Endodermal cell (in vitro differentiated cells): ENCODE measurements around the gene SERPINB13. TPM values are rescaled to one million over a fixed set of nuclear protein-coding genes. Genes with fewer than 3 reads are reported as not detected.
"Not testable (repeated sequence)": the region's sequence is repeated elsewhere in the genome, so short reads cannot be mapped to it uniquely, and the experiment has no call there.

ENCODE experiments used
- DNase-seq: peaks from one replicate; pipeline ENCODE4 v3.0.0-alpha.2; 2017
- H3K27ac ChIP-seq: 2 replicates; pipeline ENCODE4 v1.5.1; 2013; ENCODE audit warnings: mild to moderate bottlenecking, low read depth, low read length, moderate library complexity
- H3K27me3 ChIP-seq: 2 replicates; pipeline ENCODE4 v1.6.1; 2013; ENCODE audit warnings: mild to moderate bottlenecking, low read length, moderate library complexity; ENCODE audit not compliant: insufficient read depth, control insufficient read depth, poor library complexity, severe bottlenecking
- H3K36me3 ChIP-seq: 2 replicates; pipeline ENCODE4 v1.7.0; 2013; ENCODE audit warnings: mild to moderate bottlenecking, low read length, moderate library complexity; ENCODE audit not compliant: control insufficient read depth, insufficient read depth
- H3K4me1 ChIP-seq: one replicate; pipeline ENCODE4 v1.7.0; 2013; ENCODE audit warnings: low read length; ENCODE audit not compliant: control insufficient read depth, insufficient read depth
- H3K4me3 ChIP-seq: 2 replicates; pipeline ENCODE4 v1.5.1; 2013; ENCODE audit warnings: mild to moderate bottlenecking, low read length, moderate library complexity
- H3K9ac ChIP-seq: 2 replicates; pipeline ENCODE4 v1.6.1; 2013; ENCODE audit warnings: mild to moderate bottlenecking, low read length, moderate library complexity; ENCODE audit not compliant: poor library complexity, severe bottlenecking; ENCODE audit errors: extremely low read depth
- H3K9me3 ChIP-seq: 2 replicates; pipeline ENCODE4 v1.6.1; 2013; ENCODE audit warnings: mild to moderate bottlenecking, low read length, moderate library complexity; ENCODE audit not compliant: control insufficient read depth
- H3K27ac Mint-ChIP-seq: 2 replicates; pipeline ENCODE4 v1.8.0; 2020; ENCODE audit warnings: mixed read lengths
- H3K27me3 Mint-ChIP-seq: 2 replicates; pipeline ENCODE4 v1.8.0; 2021; ENCODE audit warnings: mild to moderate bottlenecking, mixed read lengths; ENCODE audit not compliant: insufficient read depth
- H3K36me3 Mint-ChIP-seq: 2 replicates; pipeline ENCODE4 v1.8.0; 2020; ENCODE audit warnings: low read depth, mixed read lengths
- H3K4me1 Mint-ChIP-seq: 2 replicates; pipeline ENCODE4 v1.8.0; 2020; ENCODE audit warnings: mixed read lengths
- H3K4me3 Mint-ChIP-seq: 2 replicates; pipeline ENCODE4 v1.8.0; 2020; ENCODE audit warnings: mild to moderate bottlenecking, moderate library complexity, mixed read lengths
- H3K9me3 Mint-ChIP-seq: 2 replicates; pipeline ENCODE4 v1.8.0; 2020; ENCODE audit warnings: mild to moderate bottlenecking, mixed read lengths
- WGBS, 2 experiments: methylation state at CpG; one replicate each; pipeline versions ENCODE4 v1.1.5 to v1.1.7; 2013; ENCODE audit warnings: missing lambda C conversion rate in 2 of 2, mixed read lengths in 1 of 2; ENCODE audit not compliant: insufficient coverage in 1 of 2, insufficient read length in 1 of 2; 5-methylcytosine and 5-hydroxymethylcytosine counted together
- total RNA-seq, 2 donors: library from RNA; stranded (reverse); fragmentation: NEBNext Ultra II Directional in 1 of 2; extraction: Animal tissue kit (Norgen Biotek cat#: 25700) in 1 of 2; gene quantifications; 2 replicates in 1 of 2; 3 replicates in 1 of 2; pipeline ENCODE4 v1.2.1, GENCODE V29; 2021
- TF ChIP-seq, protein P1 (sequence below): fragments of 200-600 bp; sonication (generic); conservative IDR thresholded peaks from 2 replicates; pipeline ENCODE4 v1.5.0; 2021; ENCODE audit warnings: antibody characterized with exemption, mild to moderate bottlenecking

Gene SERPINB13
- total RNA-seq, 2 donors from 2014 or later = not detected

- Mint-ChIP-seq H3K9me3 (peaks cover 49% of the 10 kb centered on the region), H3K4me1 (no peaks in the 10 kb centered on the region), H3K4me3 (no peak overlapping the region), H3K27ac (no peak overlapping the region), H3K27me3 (no peaks in the 10 kb centered on the region), H3K36me3 (peaks cover 5% of the 10 kb centered on the region)
- Histone ChIP-seq H3K4me1 (no peaks in the 10 kb centered on the region), H3K9ac (no peak overlapping the region), H3K27ac (no peak overlapping the region), H3K4me3 (no peak overlapping the region), H3K27me3 (no peaks in the 10 kb centered on the region), H3K36me3 (no peaks in the 10 kb centered on the region), H3K9me3 (peaks cover 44% of the 10 kb centered on the region)
- DNase-seq = no peak
- TF ChIP-seq, protein P1, sequence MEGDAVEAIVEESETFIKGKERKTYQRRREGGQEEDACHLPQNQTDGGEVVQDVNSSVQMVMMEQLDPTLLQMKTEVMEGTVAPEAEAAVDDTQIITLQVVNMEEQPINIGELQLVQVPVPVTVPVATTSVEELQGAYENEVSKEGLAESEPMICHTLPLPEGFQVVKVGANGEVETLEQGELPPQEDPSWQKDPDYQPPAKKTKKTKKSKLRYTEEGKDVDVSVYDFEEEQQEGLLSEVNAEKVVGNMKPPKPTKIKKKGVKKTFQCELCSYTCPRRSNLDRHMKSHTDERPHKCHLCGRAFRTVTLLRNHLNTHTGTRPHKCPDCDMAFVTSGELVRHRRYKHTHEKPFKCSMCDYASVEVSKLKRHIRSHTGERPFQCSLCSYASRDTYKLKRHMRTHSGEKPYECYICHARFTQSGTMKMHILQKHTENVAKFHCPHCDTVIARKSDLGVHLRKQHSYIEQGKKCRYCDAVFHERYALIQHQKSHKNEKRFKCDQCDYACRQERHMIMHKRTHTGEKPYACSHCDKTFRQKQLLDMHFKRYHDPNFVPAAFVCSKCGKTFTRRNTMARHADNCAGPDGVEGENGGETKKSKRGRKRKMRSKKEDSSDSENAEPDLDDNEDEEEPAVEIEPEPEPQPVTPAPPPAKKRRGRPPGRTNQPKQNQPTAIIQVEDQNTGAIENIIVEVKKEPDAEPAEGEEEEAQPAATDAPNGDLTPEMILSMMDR = no peak
- WGBS, 2 experiments = 81 to 100% methylated on average over 2 to 4 of the region's 4 CpGs
Measured at GRCh38 chr18:63626431-63626830, 39.3 kb downstream of the SERPINB13 start.

DNA sequence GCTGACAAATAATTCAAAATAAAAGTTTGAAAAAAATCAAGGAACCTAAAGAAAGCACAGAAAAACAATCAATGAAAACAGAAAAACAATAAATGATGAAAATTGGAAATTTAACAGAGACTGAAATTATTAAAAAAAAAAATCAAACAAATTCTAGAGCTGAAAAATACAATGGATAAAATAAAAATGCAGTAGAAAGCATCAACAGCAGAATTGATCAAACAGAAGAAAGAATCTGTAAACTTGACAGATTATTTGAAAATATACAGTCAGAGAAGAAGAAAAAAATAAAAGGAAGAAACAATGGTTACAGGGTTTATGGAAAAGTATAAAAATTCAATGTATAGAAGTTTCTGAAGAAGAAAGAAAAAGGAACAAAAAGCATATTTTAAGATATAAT lies 40.7 kb downstream of the SERPINB13 start:
- H3K4me1 ChIP-seq = no peaks in the 10 kb centered on the region
- H3K9ac ChIP-seq = no peak overlapping the region
- Mint-ChIP-seq H3K4me1 (no peaks in the 10 kb centered on the region), H3K27ac (no peak overlapping the region), H3K9me3 (peaks cover 49% of the 10 kb centered on the region), H3K36me3 (peaks cover 5% of the 10 kb centered on the region), H3K27me3 (no peaks in the 10 kb centered on the region), H3K4me3 (no peak overlapping the region)
- H3K4me3 ChIP-seq = no peak overlapping the region
- peaks cover 44% of the 10 kb centered on the region for H3K9me3 ChIP-seq
- no peaks in the 10 kb centered on the region for H3K36me3 ChIP-seq
- DNase-seq = no peak
- TF ChIP-seq, protein P1 = no peak
- H3K27me3 ChIP-seq = no peaks in the 10 kb centered on the region
- no peak overlapping the region for H3K27ac ChIP-seq

DNA sequence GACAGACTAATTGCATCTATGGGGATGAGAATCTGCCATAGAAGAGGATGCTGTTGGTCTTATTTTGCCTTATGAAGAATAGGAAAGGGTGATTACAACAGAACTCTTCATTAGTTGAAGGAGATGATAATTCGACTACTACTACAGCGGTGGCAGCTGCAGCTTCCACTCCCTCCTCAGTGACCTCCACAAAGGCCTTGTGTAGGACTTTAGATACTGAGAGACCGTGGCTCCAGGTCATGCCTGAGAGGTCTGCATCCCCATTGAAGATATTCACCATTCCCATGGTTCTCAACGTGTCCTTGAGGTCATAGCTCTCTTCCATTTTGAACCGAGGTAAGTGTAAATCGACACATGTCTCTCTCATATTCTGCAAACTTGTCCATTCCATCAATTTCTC lies 50.6 kb downstream of the SERPINB13 start:
- Mint-ChIP-seq H3K27me3 (no peaks in the 10 kb centered on the region), H3K27ac (no peak overlapping the region), H3K4me1 (peaks cover 2% of the 10 kb centered on the region), H3K4me3 (no peak overlapping the region), H3K36me3 (no peaks in the 10 kb centered on the region), H3K9me3 (no peaks in the 10 kb centered on the region)
- no peaks in the 10 kb centered on the region for H3K36me3 ChIP-seq
- no peak overlapping the region for H3K9ac ChIP-seq
- no peaks in the 10 kb centered on the region for H3K4me1 ChIP-seq
- no peak overlapping the region for H3K27ac ChIP-seq
- DNase-seq = no peak
- no peaks in the 10 kb centered on the region for H3K9me3 ChIP-seq
- no peak overlapping the region for H3K4me3 ChIP-seq
- TF ChIP-seq, protein P1 = no peak
- 92 to 93% methylated on average over 5 to 6 of the region's 6 CpGs for WGBS, 2 experiments
- H3K27me3 ChIP-seq = no peaks in the 10 kb centered on the region

- not testable (repeated sequence) for H3K36me3 ChIP-seq, H3K36me3 Mint-ChIP-seq
- WGBS, 2 experiments = 96% methylated on average over 3 of the region's 4 CpGs; no CpG with 5 or more reads in 1 of the 2 experiments
Measured at GRCh38 chr18:63641157-63641680, 54.1 kb downstream of the SERPINB13 start.

GRCh38 chr18:63642668-63643356 lies 55.7 kb downstream of the SERPINB13 start:
- H3K9ac ChIP-seq, H3K36me3 Mint-ChIP-seq, H3K27me3 ChIP-seq, H3K27me3 Mint-ChIP-seq, H3K9me3 Mint-ChIP-seq, H3K4me1 Mint-ChIP-seq, H3K27ac ChIP-seq, H3K4me1 ChIP-seq, H3K9me3 ChIP-seq, H3K27ac Mint-ChIP-seq, H3K4me3 Mint-ChIP-seq, DNase-seq, H3K36me3 ChIP-seq, H3K4me3 ChIP-seq: not testable (repeated sequence)
- WGBS, 2 experiments = 91 to 92% methylated on average over 2 to 4 of the region's 4 CpGs

More at GRCh38 chr18:63641157-63641680, 54.1 kb downstream of the SERPINB13 start:
- not testable (repeated sequence) for H3K27ac Mint-ChIP-seq, H3K4me3 Mint-ChIP-seq, H3K27ac ChIP-seq, H3K27me3 ChIP-seq, DNase-seq, H3K9me3 ChIP-seq, H3K4me1 Mint-ChIP-seq, H3K27me3 Mint-ChIP-seq, H3K9me3 Mint-ChIP-seq, H3K4me3 ChIP-seq, H3K4me1 ChIP-seq, H3K9ac ChIP-seq
